ENCODE measurements around the gene RAB13. TPM values are rescaled to one million over a fixed set of nuclear protein-coding genes. Genes with fewer than 3 reads are reported as not detected.

Gene RAB13
- total and polyA plus RNA-seq, 2 of the 13 experiments (the other 11 are each of a cell fraction or from before 2014, with no cell fraction given): 15.9 to 24.7 TPM

GRCh38 chr1:154006136-154006535, 20.0 kb upstream of the RAB13 start:
- H3K27ac ChIP-seq (ENCODE audit: extremely low read length, insufficient read depth, low read length): no peak overlapping the region
- in situ Hi-C loops (cut with HindIII; ENCODE audit: extremely low pct_ligation_motif_present, low pct_unique_long_range_greater_than_20kb) (no loop called here), intact Hi-C loops (cut with micrococcal nuclease; ENCODE audit: unreplicated experiment) (no loop called here)
- peaks cover 10% of the 10 kb centered on the region for H3K4me1 ChIP-seq (ENCODE audit: insufficient read depth, low read length)
- H2AFZ ChIP-seq (ENCODE audit: low read length): no peak overlapping the region
- BruUV-seq (replicated peaks): no TSS peak
- TF ChIP-seq HCFC1 (IDR thresholded peaks at IDR 0.05; ENCODE audit: low read depth, low read length) (no peak), THYN1 (CRISPR knock-in tag; IDR thresholded peaks at IDR 0.05; ENCODE audit: borderline replicate concordance, low read depth) (no peak), ZNF704 (CRISPR knock-in tag; IDR thresholded peaks at IDR 0.05; ENCODE audit: borderline replicate concordance) (no peak), SNAPC4 (CRISPR knock-in tag; IDR thresholded peaks at IDR 0.05) (no peak), RCOR2 (CRISPR knock-in tag; IDR thresholded peaks at IDR 0.05) (no peak), ZNF710 (CRISPR knock-in tag; IDR thresholded peaks at IDR 0.05; ENCODE audit: borderline replicate concordance) (no peak)
- no peak for ATAC-seq
- no peak for DNase-seq (ENCODE audit: low spot score)
- H3K9me3 ChIP-seq (ENCODE audit: low read length): no peaks in the 10 kb centered on the region
- no peak for FAIRE-seq
- ChIA-PET POLR2A (interaction anchor here (2.3 kb wide), 1 partner anchor 15 kb away, joined by 5 read pairs; the partner anchor contains the start of gene RPS27), CTCF (ENCODE audit: low intra/inter-chr PET ratio, low total read pairs) (no interaction called here)
- WGBS (ENCODE audit: low lambda C conversion rate): 72% methylated on average over 3 of the region's 3 CpGs
- no peak overlapping the region for H3K4me2 ChIP-seq (ENCODE audit: low read depth, low read length)
- H3K36me3 ChIP-seq (replicated peaks in 1 of 2; ENCODE audit: control insufficient read depth in 1 of 2, insufficient read depth in 2 of 2, low read length in 2 of 2): no peaks in the 10 kb centered on the region
- no peaks in the 10 kb centered on the region for H3K27me3 ChIP-seq (ENCODE audit: control insufficient read depth in 1 of 2, insufficient read depth in 2 of 2, low read length in 2 of 2)
- H3K79me2 ChIP-seq (ENCODE audit: insufficient read depth, low read length): no peaks in the 10 kb centered on the region
- H3K9ac ChIP-seq (ENCODE audit: insufficient read depth, low read depth, low read length): no peak overlapping the region
- no peaks in the 10 kb centered on the region for H4K20me1 ChIP-seq (ENCODE audit: insufficient read depth, low read length)
- H3K4me3 ChIP-seq (replicated peaks in 1 of 3; ENCODE audit: insufficient read depth in 1 of 3, low read depth in 2 of 3, low read length in 3 of 3): no peak overlapping the region
